ENCODE results near the gene RTCA.
"Not testable (repeated sequence)": the region's sequence is repeated elsewhere in the genome, so short reads cannot be mapped to it uniquely, and the experiment has no call there.

RTCA gene

DNA sequence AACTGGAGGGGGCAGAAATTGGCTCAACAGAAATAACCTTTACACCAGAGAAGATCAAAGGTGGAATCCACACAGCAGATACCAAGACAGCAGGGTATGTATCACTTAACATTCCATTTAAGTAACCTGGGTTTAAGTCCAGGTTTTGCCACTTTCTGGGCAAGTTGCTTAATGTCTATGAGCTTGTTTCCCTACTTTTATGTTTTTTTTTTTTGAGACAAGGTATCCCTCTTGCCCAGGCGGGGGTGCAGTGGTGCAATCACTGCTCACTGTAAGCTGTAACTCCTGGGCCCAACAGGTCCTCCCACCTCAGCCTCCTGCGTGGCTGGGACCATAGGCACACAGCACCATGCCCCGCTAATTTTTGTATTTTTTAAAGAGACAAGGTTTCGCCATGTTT lies 2.2 kb downstream of the RTCA start:
- in situ Hi-C loops (cut with MboI; ENCODE audit: low sequenced_read_pairs) = no loop called here
- H3K27me3 ChIP-seq (ENCODE audit: low read depth) = no peaks in the 10 kb centered on the region
- peaks cover 8% of the 10 kb centered on the region for H3K4me1 ChIP-seq
- peaks cover 49% of the 10 kb centered on the region for H3K36me3 ChIP-seq (replicated peaks)
- DNase-seq (ENCODE audit: low spot score in 2 of 2) = no peak
- no peak overlapping the region for H3K4me3 ChIP-seq
- peaks cover 2% of the 10 kb centered on the region; the same call in 1 of the 2 replicates for H3K9me3 ChIP-seq

- no peak overlapping the region for H3K4me3 ChIP-seq
- no peaks in the 10 kb centered on the region for H3K4me1 ChIP-seq
- H3K27me3 ChIP-seq (ENCODE audit: low read depth) = no peaks in the 10 kb centered on the region
- peaks cover 85% of the 10 kb centered on the region for H3K36me3 ChIP-seq (replicated peaks)
- DNase-seq (ENCODE audit: low spot score in 2 of 2) = no peak
- H3K9me3 ChIP-seq = no peaks in the 10 kb centered on the region
- in situ Hi-C loops (cut with MboI; ENCODE audit: low sequenced_read_pairs) = no loop called here
These were observed 11.8 kb downstream of the RTCA start for GRCh38 chr1:100277866-100278265.

GRCh38 chr1:100279358-100279923 lies 13.4 kb downstream of the RTCA start:
- H3K27me3 ChIP-seq (ENCODE audit: low read depth) = no peaks in the 10 kb centered on the region

DNA sequence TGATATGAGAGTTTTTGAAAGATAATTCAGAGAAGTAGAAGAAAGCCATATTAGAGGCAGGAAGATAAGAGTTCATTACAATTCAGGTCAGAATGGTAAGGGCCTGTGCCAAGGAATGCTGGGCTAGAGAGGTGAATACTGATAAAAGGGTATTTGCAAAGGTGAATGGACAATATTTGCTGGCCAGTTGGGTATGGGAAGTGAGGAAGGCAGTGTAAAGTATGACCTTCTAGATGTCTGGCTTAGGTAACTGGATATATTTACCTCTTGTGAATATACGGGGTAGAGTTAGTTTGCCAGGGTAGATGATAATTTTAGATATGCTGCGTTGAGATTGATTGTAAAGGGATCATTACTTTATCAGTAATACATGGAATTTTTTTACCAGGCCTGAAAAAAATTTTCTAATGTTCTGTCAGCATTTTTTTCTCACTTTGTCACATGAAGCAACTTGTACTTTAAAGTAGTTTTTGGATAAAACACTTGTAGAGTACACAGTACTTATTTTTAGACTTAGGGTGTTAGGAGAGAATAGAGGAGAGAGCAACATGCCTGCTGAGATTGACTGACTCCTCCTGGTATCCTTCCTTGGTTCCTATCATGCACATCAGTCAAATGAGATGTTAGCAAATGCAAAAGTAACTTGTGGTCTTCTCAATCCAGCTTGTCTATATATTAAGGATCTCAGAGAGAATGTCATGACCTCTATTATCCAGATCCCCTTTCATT lies 14.1 kb downstream of the RTCA start:
- DNase-seq (ENCODE audit: low spot score in 2 of 2) = no peak
- peaks cover 74% of the 10 kb centered on the region for H3K36me3 ChIP-seq (replicated peaks)
- no peak overlapping the region for H3K4me3 ChIP-seq
- H3K9me3 ChIP-seq = no peaks in the 10 kb centered on the region
- H3K27me3 ChIP-seq (ENCODE audit: low read depth) = no peaks in the 10 kb centered on the region
- no peaks in the 10 kb centered on the region for H3K4me1 ChIP-seq
- in situ Hi-C loops (cut with MboI; ENCODE audit: low sequenced_read_pairs) = no loop called here

More at GRCh38 chr1:100279358-100279923, 13.4 kb downstream of the RTCA start:
- no peaks in the 10 kb centered on the region for H3K9me3 ChIP-seq
- in situ Hi-C loops (cut with MboI; ENCODE audit: low sequenced_read_pairs) = no loop called here
- no peaks in the 10 kb centered on the region for H3K4me1 ChIP-seq
- no peak overlapping the region for H3K4me3 ChIP-seq
- H3K36me3 ChIP-seq (replicated peaks) = peaks cover 74% of the 10 kb centered on the region
- no peak for DNase-seq (ENCODE audit: low spot score in 2 of 2)

DNA sequence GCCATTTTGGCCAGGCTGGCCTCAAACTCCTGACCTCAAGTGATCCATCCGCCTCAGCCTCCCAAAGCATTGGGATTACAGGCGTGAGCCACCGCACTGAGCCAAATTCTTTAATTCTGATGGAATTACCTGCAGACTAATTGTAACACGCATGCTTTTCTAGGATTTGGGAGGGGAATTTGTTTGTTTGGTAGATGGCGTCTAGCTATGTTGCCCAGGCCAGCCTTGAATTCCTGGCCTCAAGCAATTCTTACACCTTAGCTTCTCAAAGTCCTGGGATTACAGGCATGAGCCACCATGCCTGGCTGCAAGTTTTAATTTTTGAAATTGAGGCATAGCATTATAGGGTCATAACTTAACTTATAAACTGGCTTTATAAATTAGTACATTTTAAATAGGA lies 18.6 kb downstream of the RTCA start:
- Histone ChIP-seq H3K4me1 (no peaks in the 10 kb centered on the region), H3K9me3 (no peaks in the 10 kb centered on the region), H3K4me3 (no peak overlapping the region), H3K27me3 (ENCODE audit: low read depth) (no peaks in the 10 kb centered on the region), H3K36me3 (replicated peaks) (peaks cover 61% of the 10 kb centered on the region)
- DNase-seq (ENCODE audit: low spot score in 2 of 2) = no peak
- in situ Hi-C loops (cut with MboI; ENCODE audit: low sequenced_read_pairs) = no loop called here

DNA sequence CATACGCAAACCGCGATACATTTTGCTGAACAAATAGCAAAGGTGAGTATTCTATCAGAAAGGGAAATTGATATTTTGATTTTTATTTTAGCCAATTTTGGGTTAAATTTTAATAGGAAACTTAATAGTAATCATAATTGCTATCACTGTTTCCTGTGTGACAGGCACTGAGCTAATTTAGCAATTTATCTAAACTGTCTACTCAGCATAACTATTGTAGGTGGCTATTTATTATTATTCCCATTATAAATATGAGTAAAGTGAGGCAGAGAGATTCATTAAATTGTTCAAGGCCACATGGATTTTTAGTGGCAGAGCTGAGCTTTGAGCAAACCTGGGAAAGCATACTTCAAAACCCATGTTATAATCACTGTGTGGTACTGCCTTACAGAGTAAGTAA lies 21.1 kb downstream of the RTCA start:
- in situ Hi-C loops (cut with MboI; ENCODE audit: low sequenced_read_pairs) = no loop called here
- H3K27me3 ChIP-seq (ENCODE audit: low read depth) = no peaks in the 10 kb centered on the region
- H3K4me3 ChIP-seq = no peak overlapping the region
- no peak for DNase-seq (ENCODE audit: low spot score in 2 of 2)
- H3K4me1 ChIP-seq = no peaks in the 10 kb centered on the region
- H3K9me3 ChIP-seq = no peaks in the 10 kb centered on the region
- peaks cover 67% of the 10 kb centered on the region for H3K36me3 ChIP-seq (replicated peaks)

- H3K36me3 ChIP-seq (replicated peaks) = peaks cover 48% of the 10 kb centered on the region
- H3K4me3 ChIP-seq = no peak overlapping the region
- in situ Hi-C loops (cut with MboI; ENCODE audit: low sequenced_read_pairs) = no loop called here
These were observed 24.3 kb downstream of the RTCA start for GRCh38 chr1:100290291-100290690.

GRCh38 chr1:100292711-100293110 lies 26.7 kb downstream of the RTCA start:
- DNase-seq (ENCODE audit: low spot score in 2 of 2) = no peak
- in situ Hi-C loops (cut with MboI; ENCODE audit: low sequenced_read_pairs) = no loop called here
- Histone ChIP-seq H3K4me1 (no peaks in the 10 kb centered on the region), H3K4me3 (no peak overlapping the region), H3K9me3 (no peaks in the 10 kb centered on the region), H3K27me3 (ENCODE audit: low read depth) (no peaks in the 10 kb centered on the region), H3K36me3 (replicated peaks) (peaks cover 30% of the 10 kb centered on the region)

More at GRCh38 chr1:100290291-100290690, 24.3 kb downstream of the RTCA start:
- DNase-seq (ENCODE audit: low spot score in 2 of 2) = no peak
- Histone ChIP-seq H3K4me1 (no peaks in the 10 kb centered on the region), H3K9me3 (no peaks in the 10 kb centered on the region), H3K27me3 (ENCODE audit: low read depth) (no peaks in the 10 kb centered on the region)

GRCh38 chr1:100296140-100296539 lies 30.1 kb downstream of the RTCA start:
- Histone ChIP-seq H3K9me3 (no peaks in the 10 kb centered on the region), H3K27me3 (ENCODE audit: low read depth) (no peaks in the 10 kb centered on the region), H3K36me3 (replicated peaks) (peaks cover 9% of the 10 kb centered on the region), H3K4me3 (no peak overlapping the region), H3K4me1 (no peaks in the 10 kb centered on the region)
- no peak for DNase-seq (ENCODE audit: low spot score in 2 of 2)
- in situ Hi-C loops (cut with MboI; ENCODE audit: low sequenced_read_pairs) = no loop called here

DNA sequence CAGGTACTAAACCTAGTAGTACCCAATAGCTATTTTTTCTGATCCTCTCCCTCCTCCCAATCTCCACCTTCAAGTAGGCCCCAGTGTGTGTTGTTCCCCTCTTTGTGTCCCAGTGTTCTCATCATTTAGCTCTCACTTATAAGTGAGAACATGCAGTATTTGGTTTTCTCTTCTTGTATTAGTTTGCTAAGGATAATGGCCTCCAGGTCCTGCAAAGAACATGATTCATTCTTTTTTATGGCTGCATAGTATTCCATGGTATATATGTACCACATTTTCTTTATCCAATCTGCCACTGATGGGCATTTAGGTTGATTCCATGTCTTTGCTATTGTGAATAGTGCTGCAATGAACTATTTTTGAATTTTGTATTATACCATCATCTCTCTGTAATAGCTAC lies 31.0 kb downstream of the RTCA start:
- H3K36me3 ChIP-seq (replicated peaks); H3K9me3 ChIP-seq; H3K4me1 ChIP-seq; DNase-seq (ENCODE audit: low spot score in 2 of 2); H3K27me3 ChIP-seq (ENCODE audit: low read depth); H3K4me3 ChIP-seq; in situ Hi-C loops (cut with MboI; ENCODE audit: low sequenced_read_pairs): not testable (repeated sequence)

DNA sequence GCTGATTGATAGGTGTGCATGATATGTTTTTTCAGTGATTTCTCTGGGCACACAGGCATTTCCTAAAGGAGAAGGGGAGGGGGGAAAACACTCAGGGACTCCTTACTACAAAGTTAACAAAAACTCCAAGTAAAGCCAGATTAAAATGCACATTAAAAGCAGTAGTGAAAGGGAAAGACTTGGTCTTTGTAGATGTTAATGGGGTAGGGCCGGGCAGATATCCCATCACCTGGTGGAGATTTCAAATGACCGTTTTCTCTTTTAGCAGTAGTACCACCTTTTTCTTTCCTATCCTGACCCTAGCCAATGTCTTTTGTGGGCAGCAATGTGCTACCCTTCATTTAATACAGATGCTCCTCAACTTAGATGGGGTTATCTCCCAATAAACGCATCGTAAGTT lies 32.5 kb downstream of the RTCA start:
- H3K4me3 ChIP-seq = no peak overlapping the region
- H3K4me1 ChIP-seq = no peaks in the 10 kb centered on the region

GRCh38 chr1:100299521-100300222 lies 33.7 kb downstream of the RTCA start:
- no peaks in the 10 kb centered on the region for H3K9me3 ChIP-seq
- in situ Hi-C loops (cut with MboI; ENCODE audit: low sequenced_read_pairs) = no loop called here
- no peaks in the 10 kb centered on the region; the same call in 1 of the 2 replicates for H3K4me1 ChIP-seq
- DNase-seq (ENCODE audit: low spot score in 2 of 2) = no peak
- no peak overlapping the region for H3K4me3 ChIP-seq
- H3K36me3 ChIP-seq (replicated peaks) = no peaks in the 10 kb centered on the region
- no peaks in the 10 kb centered on the region for H3K27me3 ChIP-seq (ENCODE audit: low read depth)

More for the DNA sequence above, 32.5 kb downstream of the RTCA start:
- H3K36me3 ChIP-seq (replicated peaks) = no peaks in the 10 kb centered on the region
- no peaks in the 10 kb centered on the region for H3K9me3 ChIP-seq
- H3K27me3 ChIP-seq (ENCODE audit: low read depth) = no peaks in the 10 kb centered on the region
- no peak for DNase-seq (ENCODE audit: low spot score in 2 of 2)
- in situ Hi-C loops (cut with MboI; ENCODE audit: low sequenced_read_pairs) = no loop called here

GRCh38 chr1:100300691-100301090 lies 34.7 kb downstream of the RTCA start:
- H3K36me3 ChIP-seq (replicated peaks) = no peaks in the 10 kb centered on the region
- H3K4me1 ChIP-seq = no peaks in the 10 kb centered on the region; the same call in 1 of the 2 replicates
- no peak for DNase-seq (ENCODE audit: low spot score in 2 of 2)
- no peak overlapping the region for H3K4me3 ChIP-seq
- in situ Hi-C loops (cut with MboI; ENCODE audit: low sequenced_read_pairs) = no loop called here
- no peaks in the 10 kb centered on the region for H3K27me3 ChIP-seq (ENCODE audit: low read depth)
- no peaks in the 10 kb centered on the region for H3K9me3 ChIP-seq

GRCh38 chr1:100302739-100303138 lies 36.7 kb downstream of the RTCA start:
- H3K4me3 ChIP-seq = no peak overlapping the region
- H3K27me3 ChIP-seq (ENCODE audit: low read depth) = no peaks in the 10 kb centered on the region
- in situ Hi-C loops (cut with MboI; ENCODE audit: low sequenced_read_pairs) = no loop called here
- H3K36me3 ChIP-seq (replicated peaks) = no peaks in the 10 kb centered on the region
- H3K9me3 ChIP-seq = no peaks in the 10 kb centered on the region
- no peaks in the 10 kb centered on the region; the same call in 1 of the 2 replicates for H3K4me1 ChIP-seq
- DNase-seq (ENCODE audit: low spot score in 2 of 2) = no peak

Measured in HAP-1 (cell line).